ENCODE results near the gene STK4.

DNA sequence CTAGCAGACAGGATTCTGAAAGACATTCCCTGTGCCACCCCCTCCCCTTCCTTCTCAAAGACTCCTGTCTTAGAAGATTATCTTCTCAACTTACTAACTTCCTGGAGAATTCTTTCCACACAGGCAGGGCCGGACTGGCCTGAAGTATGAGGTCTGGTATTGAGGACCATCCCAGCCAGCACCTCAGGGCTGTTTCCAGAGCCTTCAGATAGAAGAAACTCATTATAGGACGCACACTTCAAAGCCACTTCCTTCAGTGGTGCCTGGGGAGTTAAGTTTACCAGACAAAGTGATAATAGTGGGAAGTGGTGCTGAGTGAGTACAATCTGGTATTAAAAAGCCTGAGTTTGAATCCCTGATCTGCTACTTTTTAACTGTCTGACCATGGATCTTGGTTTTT is 119.0 kb downstream of the STK4 start:
- TF ChIP-seq, protein P1, sequence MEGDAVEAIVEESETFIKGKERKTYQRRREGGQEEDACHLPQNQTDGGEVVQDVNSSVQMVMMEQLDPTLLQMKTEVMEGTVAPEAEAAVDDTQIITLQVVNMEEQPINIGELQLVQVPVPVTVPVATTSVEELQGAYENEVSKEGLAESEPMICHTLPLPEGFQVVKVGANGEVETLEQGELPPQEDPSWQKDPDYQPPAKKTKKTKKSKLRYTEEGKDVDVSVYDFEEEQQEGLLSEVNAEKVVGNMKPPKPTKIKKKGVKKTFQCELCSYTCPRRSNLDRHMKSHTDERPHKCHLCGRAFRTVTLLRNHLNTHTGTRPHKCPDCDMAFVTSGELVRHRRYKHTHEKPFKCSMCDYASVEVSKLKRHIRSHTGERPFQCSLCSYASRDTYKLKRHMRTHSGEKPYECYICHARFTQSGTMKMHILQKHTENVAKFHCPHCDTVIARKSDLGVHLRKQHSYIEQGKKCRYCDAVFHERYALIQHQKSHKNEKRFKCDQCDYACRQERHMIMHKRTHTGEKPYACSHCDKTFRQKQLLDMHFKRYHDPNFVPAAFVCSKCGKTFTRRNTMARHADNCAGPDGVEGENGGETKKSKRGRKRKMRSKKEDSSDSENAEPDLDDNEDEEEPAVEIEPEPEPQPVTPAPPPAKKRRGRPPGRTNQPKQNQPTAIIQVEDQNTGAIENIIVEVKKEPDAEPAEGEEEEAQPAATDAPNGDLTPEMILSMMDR (IDR thresholded peaks at IDR 0.05) = no peak
- TF ChIP-seq POLR2A (IDR thresholded peaks at IDR 0.05) (no peak), EP300 (IDR thresholded peaks at IDR 0.05) (no peak), POLR2AphosphoS5 (IDR thresholded peaks at IDR 0.05) (no peak)

All from gastroesophageal sphincter (tissue), 3 donors.